Stomach (tissue), 9 donors: Measurements from ENCODE around the gene PLCXD3. TPM values are rescaled to one million over a fixed set of nuclear protein-coding genes. Genes with fewer than 3 reads are reported as not detected.

Source experiments
- DNase-seq, 2 donors: peaks; one replicate each; pipeline versions ENCODE4 v3.0.0 to v3.0.0-alpha.2; 2013 to 2019
- H3K27ac ChIP-seq, 5 donors: fragments of 200-600 bp in 4 of 5; sonication (generic) in 4 of 5; one replicate each; pipeline ENCODE4 v1.5.1; 2013 to 2019; ENCODE audit warnings: mild to moderate bottlenecking in 1 of 5, moderate library complexity in 1 of 5
- H3K27me3 ChIP-seq, 3 donors: fragments of 200-600 bp; sonication (generic); one replicate each; pipeline ENCODE4 v1.5.1; 2017 to 2019; ENCODE audit warnings: mixed run types in 1 of 3
- H3K36me3 ChIP-seq, 4 donors: fragments of 200-600 bp; sonication (generic); 1 replicate in 3 of 4; 2 replicates in 1 of 4; pipeline ENCODE4 v1.5.1; 2016 to 2019
- H3K4me1 ChIP-seq, 4 donors: fragments of 200-600 bp; sonication (generic); one replicate each; pipeline ENCODE4 v1.5.1; 2016 to 2019
- H3K4me3 ChIP-seq, 4 donors: fragments of 200-600 bp; sonication (generic) in 3 of 4; one replicate each; pipeline ENCODE4 v1.5.1; 2016 to 2019; ENCODE audit warnings: mild to moderate bottlenecking in 1 of 4
- H3K9me3 ChIP-seq, 4 donors: fragments of 200-600 bp; sonication (generic); one replicate each; pipeline ENCODE4 v1.5.1; 2016 to 2019
- CTCF ChIP-seq, 7 experiments: fragments of 450-650 bp in 4 of 7; fragments of 200-600 bp in 3 of 7; sonication (generic) in 3 of 7; IDR thresholded peaks; one replicate each; pipeline ENCODE4 v1.5.1; 2016 to 2019; ENCODE audit warnings: antibody characterized with exemption in 7 of 7, control low read depth in 2 of 7, mild to moderate bottlenecking in 1 of 7
- EP300 ChIP-seq: sonication (generic); formaldehyde crosslinking; IDR thresholded peaks from one replicate; pipeline ENCODE4 v1.6.1; 2017; ENCODE audit warnings: antibody characterized with exemption
- POLR2A ChIP-seq, 4 donors: fragments of 450-650 bp; IDR thresholded peaks; one replicate each; pipeline ENCODE4 v1.6.1; 2016; ENCODE audit warnings: antibody characterized with exemption in 4 of 4, control low read depth in 2 of 4, mild to moderate bottlenecking in 1 of 4, moderate library complexity in 1 of 4
- POLR2AphosphoS5 ChIP-seq, 3 donors: sonication (generic); formaldehyde crosslinking; IDR thresholded peaks; one replicate each; pipeline ENCODE4 v1.6.1; 2016; ENCODE audit warnings: antibody characterized with exemption in 3 of 3
- WGBS, 5 donors: extraction: QIAGEN DNeasy Blood & Tissue Kit in 3 of 5; methylation state at CpG; one replicate each; pipeline versions ENCODE4 v1.1.5 to v1.1.7; 2013 to 2018; 5-methylcytosine and 5-hydroxymethylcytosine counted together
- intact Hi-C: fragments of 100-400 bp; cut with DNase I; formaldehyde crosslinking; loops from one replicate; pipeline ENCODE4 v1.15.1; 2023; ENCODE audit warnings: low total_unique reads
- polyA plus RNA-seq, 3 donors: library from polyadenylated mRNA; stranded (reverse); fragments of 200-250 nt; gene quantifications; one replicate each; pipeline ENCODE4 v1.2.3, GENCODE V29; 2013
- total RNA-seq, 5 donors: library from RNA; depleted of rRNA; stranded (reverse); fragments of >200 nt; gene quantifications; one replicate each; pipeline versions ENCODE4 v1.1.0 to v1.2.3, GENCODE V29; 2014 to 2016
- donor health status: healthy with polysubstance abuse.
- donor health status: Bipolar disorder and iron deficiency.
- donor health status: healthy.

Gene PLCXD3
- total and polyA plus RNA-seq, 8 donors, result 1.2 to 3.5 (median 2.6) TPM; not detected in 1

- H3K9me3 ChIP-seq, result peaks cover 0 to 10% (median 0%) of the 10 kb centered on the region in 4 donors
- no peak for DNase-seq
- no peaks in the 10 kb centered on the region for H3K4me1 ChIP-seq
- WGBS, 5 donors, result 24 to 40% (median 36%) methylated on average over 5 of the region's 5 CpGs
- TF ChIP-seq EP300, result no peak
- no peak for TF ChIP-seq POLR2AphosphoS5 (IDR thresholded peaks at IDR 0.05)
- TF ChIP-seq POLR2A (IDR thresholded peaks at IDR 0.05), result no peak
- TF ChIP-seq CTCF (IDR thresholded peaks at IDR 0.05), result no peak
- intact Hi-C loops, result no loop called here
- no peaks in the 10 kb centered on the region for H3K36me3 ChIP-seq
- no peaks in the 10 kb centered on the region for H3K27me3 ChIP-seq
- H3K27ac ChIP-seq, result no peak overlapping the region
- H3K4me3 ChIP-seq, result no peak overlapping the region
These were observed 16.9 kb upstream of the PLCXD3 start for GRCh38 chr5:41527201-41527779.

- TF ChIP-seq CTCF (IDR thresholded peaks at IDR 0.05) (no peak), POLR2A (IDR thresholded peaks at IDR 0.05) (no peak), EP300 (no peak), POLR2AphosphoS5 (IDR thresholded peaks at IDR 0.05) (no peak)
- no peak for DNase-seq
- Histone ChIP-seq H3K27me3 (no peaks in the 10 kb centered on the region), H3K9me3 (peaks cover 0 to 10% (median 0%) of the 10 kb centered on the region in 4 donors), H3K4me1 (no peaks in the 10 kb centered on the region), H3K36me3 (no peaks in the 10 kb centered on the region), H3K4me3 (no peak overlapping the region), H3K27ac (no peak overlapping the region)
- WGBS, 5 donors, result 44 to 54% (median 50%) methylated on average over 4 of the region's 4 CpGs
- intact Hi-C loops, result no loop called here
These were observed 16.3 kb upstream of the PLCXD3 start for GRCh38 chr5:41526699-41527098.

GRCh38 chr5:41524174-41524573 lies 13.8 kb upstream of the PLCXD3 start:
- Histone ChIP-seq H3K27me3 (no peaks in the 10 kb centered on the region), H3K36me3 (no peaks in the 10 kb centered on the region), H3K4me1 (no peaks in the 10 kb centered on the region), H3K9me3 (peaks cover 0 to 9% (median 0%) of the 10 kb centered on the region in 4 donors), H3K4me3 (no peak overlapping the region), H3K27ac (no peak overlapping the region)
- TF ChIP-seq CTCF (IDR thresholded peaks at IDR 0.05), result no peak
- TF ChIP-seq POLR2A (IDR thresholded peaks at IDR 0.05), result no peak
- no peak for TF ChIP-seq EP300
- TF ChIP-seq POLR2AphosphoS5 (IDR thresholded peaks at IDR 0.05), result no peak
- intact Hi-C loops, result no loop called here
- no peak for DNase-seq

GRCh38 chr5:41522193-41522786 lies 11.9 kb upstream of the PLCXD3 start:
- 68 to 74% (median 70%) methylated on average over 2 of the region's 2 CpGs for WGBS, 5 donors
- DNase-seq, result no peak
- intact Hi-C loops, result no loop called here
- TF ChIP-seq CTCF (IDR thresholded peaks at IDR 0.05) (no peak), POLR2A (IDR thresholded peaks at IDR 0.05) (no peak), EP300 (no peak), POLR2AphosphoS5 (IDR thresholded peaks at IDR 0.05) (no peak)
- no peak overlapping the region for H3K27ac ChIP-seq
- no peak overlapping the region for H3K4me3 ChIP-seq
- no peaks in the 10 kb centered on the region for H3K4me1 ChIP-seq
- no peaks in the 10 kb centered on the region for H3K9me3 ChIP-seq
- no peaks in the 10 kb centered on the region for H3K27me3 ChIP-seq
- no peaks in the 10 kb centered on the region for H3K36me3 ChIP-seq
